ENCODE results near the gene ALAS2. TPM values are rescaled to one million over a fixed set of nuclear protein-coding genes. Genes with fewer than 3 reads are reported as not detected.

ALAS2 gene
- total RNA-seq, 4 donors from 2014 or later, result 2.1 to 23.0 (median 15.6) TPM; not detected in 1

- Histone ChIP-seq H3K27me3 (no peaks in the 10 kb centered on the region), H3K27ac (no peak overlapping the region), H3K36me3 (no peaks in the 10 kb centered on the region), H3K4me1 (no peaks in the 10 kb centered on the region), H3K9me3 (no peaks in the 10 kb centered on the region), H3K4me3 (no peak overlapping the region)
- no peak for DNase-seq
- TF ChIP-seq CTCF (IDR thresholded peaks at IDR 0.05) (no peak), POLR2A (IDR thresholded peaks at IDR 0.05) (no peak)
- intact Hi-C loops (cut with DNase I; ENCODE audit: low total_unique reads), result no loop called here
Observed at GRCh38 chrX:55029291-55029690, 1.5 kb downstream of the ALAS2 start.

- Histone ChIP-seq H3K27me3 (no peaks in the 10 kb centered on the region), H3K4me1 (no peaks in the 10 kb centered on the region), H3K36me3 (no peaks in the 10 kb centered on the region), H3K27ac (no peak overlapping the region), H3K4me3 (no peak overlapping the region), H3K9me3 (no peaks in the 10 kb centered on the region)
- DNase-seq, result no peak
- intact Hi-C loops (cut with DNase I; ENCODE audit: low total_unique reads), result no loop called here
- TF ChIP-seq CTCF (IDR thresholded peaks at IDR 0.05) (no peak), POLR2A (IDR thresholded peaks at IDR 0.05) (no peak)
Observed at GRCh38 chrX:55028611-55029010, 2.2 kb downstream of the ALAS2 start.

GRCh38 chrX:55028040-55028439 lies 2.7 kb downstream of the ALAS2 start:
- DNase-seq, result no peak
- Histone ChIP-seq H3K9me3 (no peaks in the 10 kb centered on the region), H3K4me1 (no peaks in the 10 kb centered on the region), H3K27ac (no peak overlapping the region), H3K36me3 (no peaks in the 10 kb centered on the region), H3K4me3 (no peak overlapping the region), H3K27me3 (no peaks in the 10 kb centered on the region)
- TF ChIP-seq POLR2A (IDR thresholded peaks at IDR 0.05) (no peak), CTCF (IDR thresholded peaks at IDR 0.05) (no peak)
- intact Hi-C loops (cut with DNase I; ENCODE audit: low total_unique reads), result no loop called here

GRCh38 chrX:55026840-55027239 lies 3.9 kb downstream of the ALAS2 start:
- intact Hi-C loops (cut with DNase I; ENCODE audit: low total_unique reads), result no loop called here
- Histone ChIP-seq H3K4me3 (no peak overlapping the region), H3K36me3 (no peaks in the 10 kb centered on the region), H3K4me1 (no peaks in the 10 kb centered on the region), H3K27ac (no peak overlapping the region), H3K27me3 (no peaks in the 10 kb centered on the region), H3K9me3 (no peaks in the 10 kb centered on the region)
- no peak for TF ChIP-seq CTCF (IDR thresholded peaks at IDR 0.05)
- TF ChIP-seq POLR2A (IDR thresholded peaks at IDR 0.05), result no peak
- DNase-seq, result no peak

GRCh38 chrX:55026143-55026542 lies 4.6 kb downstream of the ALAS2 start:
- H3K36me3 ChIP-seq, result no peaks in the 10 kb centered on the region
- H3K4me3 ChIP-seq, result no peak overlapping the region
- DNase-seq, result no peak
- no peak overlapping the region for H3K27ac ChIP-seq
- no peak for TF ChIP-seq POLR2A (IDR thresholded peaks at IDR 0.05)
- TF ChIP-seq CTCF (IDR thresholded peaks at IDR 0.05), result no peak
- H3K4me1 ChIP-seq, result no peaks in the 10 kb centered on the region
- H3K9me3 ChIP-seq, result no peaks in the 10 kb centered on the region
- H3K27me3 ChIP-seq, result no peaks in the 10 kb centered on the region
- intact Hi-C loops (cut with DNase I; ENCODE audit: low total_unique reads), result no loop called here
